Colon (tissue), 2 donors: Measurements from ENCODE around the gene GAS2L3.

Experiments
- FAIRE-seq: peaks from 2 replicates; lab custom pipeline; 2012; peaks lifted over from hg19 to GRCh38; lab: Jason Lieb, UNC
- donor health status: control.
- donor health status: control.

Gene GAS2L3

GRCh38 chr12:100661300-100661951 lies 87.9 kb downstream of the GAS2L3 start:
- FAIRE-seq, result no peak

DNA sequence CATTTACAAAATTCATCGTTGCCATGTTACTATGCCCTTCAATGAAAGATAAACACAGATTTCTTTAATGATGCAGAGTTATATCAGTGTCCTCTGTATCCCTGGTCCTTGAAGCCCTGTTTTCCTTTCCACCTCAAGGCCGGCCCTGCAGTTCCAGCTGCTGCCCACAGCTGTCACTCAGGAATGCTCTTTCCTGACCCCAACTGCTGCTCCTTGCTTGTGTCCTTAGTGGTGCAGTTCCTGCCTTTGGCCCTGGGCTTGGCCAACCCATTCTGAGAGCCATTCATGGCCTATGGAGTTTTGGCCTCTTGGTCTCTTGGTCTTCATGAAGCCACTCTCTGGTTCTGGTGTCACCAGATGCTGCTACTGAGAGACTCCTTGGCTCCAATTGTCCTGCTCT lies 93.1 kb downstream of the GAS2L3 start:
- FAIRE-seq, result no peak

DNA sequence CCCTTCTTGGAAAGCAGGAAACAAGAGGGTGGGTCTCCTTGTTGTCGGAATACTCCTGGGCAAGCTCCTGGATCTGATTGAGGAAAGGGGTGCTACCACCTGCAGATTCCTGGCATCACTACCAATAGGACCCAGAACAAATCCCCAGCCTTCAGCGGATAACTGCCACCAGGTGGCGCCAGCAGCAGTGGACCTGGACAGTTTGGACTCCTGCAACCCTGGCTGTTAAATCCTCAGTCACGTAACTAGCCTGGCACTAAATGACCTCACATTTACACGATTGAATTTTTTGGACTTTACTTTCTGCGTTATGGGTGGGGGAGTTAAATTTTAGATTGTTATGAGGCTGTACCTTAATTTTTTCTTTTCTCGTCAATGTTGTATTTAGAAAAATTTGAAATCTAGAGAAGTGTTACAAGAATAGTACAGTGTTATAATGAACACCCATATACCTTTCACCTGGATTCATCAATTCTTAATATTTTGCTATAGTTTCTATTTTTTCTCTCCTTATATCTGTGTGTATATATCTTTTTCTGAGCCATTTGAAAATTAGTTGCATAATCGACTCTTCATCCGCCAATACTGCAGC lies 95.6 kb downstream of the GAS2L3 start:
- FAIRE-seq, result no peak

DNA sequence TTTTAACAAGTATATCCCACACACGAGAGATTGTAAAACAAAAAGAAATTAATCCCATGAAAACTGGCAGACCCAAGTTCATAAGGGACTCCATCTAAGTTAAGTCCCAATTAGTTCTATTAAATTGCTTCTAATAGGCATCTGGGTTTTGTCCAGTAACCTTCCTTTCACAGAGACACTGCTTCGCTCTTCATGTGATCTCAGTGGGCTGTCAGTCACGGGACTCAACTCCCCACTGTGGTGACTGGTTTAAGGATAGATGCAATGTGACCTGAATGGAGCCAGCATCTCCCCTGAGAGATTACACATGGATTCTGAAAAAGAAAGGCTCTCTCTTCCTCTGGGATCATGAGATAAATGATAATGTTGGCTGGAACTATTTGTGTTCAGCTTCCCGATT lies 96.4 kb downstream of the GAS2L3 start:
- FAIRE-seq, result no peak

DNA sequence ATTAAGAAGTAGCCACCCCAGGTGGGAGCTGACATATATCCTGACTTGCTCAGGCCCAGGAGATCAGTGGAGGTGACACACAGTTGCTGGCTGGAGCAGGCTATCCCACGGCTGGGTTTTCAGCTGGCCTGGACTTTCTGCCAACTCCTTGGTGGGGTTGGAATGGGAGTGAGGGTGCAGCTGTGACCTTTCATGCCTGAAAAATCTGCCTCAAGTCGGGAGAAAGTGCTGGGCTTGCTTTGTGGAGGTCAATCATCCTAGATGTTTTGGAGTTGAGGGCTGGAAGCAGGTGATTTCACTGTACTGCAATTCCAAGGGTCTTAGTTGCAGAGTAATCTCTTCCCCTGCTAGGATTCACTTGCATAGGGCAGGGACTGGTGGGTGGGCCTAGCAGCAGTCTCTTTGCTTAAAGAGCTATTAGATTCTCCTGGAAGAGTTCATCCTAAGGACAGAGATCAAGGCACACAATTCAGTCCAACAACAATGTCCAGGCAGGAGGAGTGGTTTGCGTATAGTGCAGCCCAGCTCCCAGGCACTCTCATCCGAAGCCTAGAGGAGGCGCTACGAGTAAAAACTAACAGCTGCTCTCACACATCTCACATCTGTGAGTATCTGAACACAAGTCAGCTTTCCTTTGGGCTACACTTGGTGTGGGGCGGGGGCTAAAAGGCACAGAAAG lies 98.1 kb downstream of the GAS2L3 start:
- FAIRE-seq, result no peak

DNA sequence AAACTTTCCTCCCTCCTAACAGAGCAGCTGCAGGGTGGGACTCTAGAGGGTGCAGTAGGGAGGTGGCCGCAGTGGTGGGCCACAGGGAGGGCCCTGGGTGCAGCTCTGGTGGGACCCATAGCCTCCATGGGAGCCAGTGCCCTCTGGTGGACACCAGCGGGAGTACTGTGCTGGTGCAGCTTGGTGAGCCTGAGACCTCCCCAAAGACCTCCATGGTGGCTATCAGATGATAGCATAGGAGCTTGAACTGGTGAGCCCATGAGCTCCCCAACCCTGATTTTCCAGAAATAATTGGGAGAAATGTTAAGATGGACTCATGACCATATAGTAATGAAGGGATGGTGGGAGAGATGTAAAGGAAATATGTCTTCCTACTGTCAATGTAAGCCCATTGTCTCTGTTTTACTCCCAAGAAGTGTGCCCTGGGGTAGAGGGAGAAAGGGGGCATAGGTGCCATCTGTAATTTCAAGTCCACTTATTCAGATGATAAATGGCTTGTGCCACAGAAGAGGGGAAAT lies 98.7 kb downstream of the GAS2L3 start:
- FAIRE-seq, result no peak

- no peak for FAIRE-seq
These were observed 100.8 kb downstream of the GAS2L3 start for GRCh38 chr12:100674036-100674888.
